G401.6 (cell line): Measurements from ENCODE around the gene ATXN2.

Source experiments
- FAIRE-seq: peaks from 2 replicates; lab custom pipeline; 2012; peaks lifted over from hg19 to GRCh38; lab: Jason Lieb, UNC

ATXN2 gene

GRCh38 chr12:111436266-111436665 is 162.8 kb downstream of the ATXN2 start:
- FAIRE-seq = no peak

- FAIRE-seq = no peak
Observed at GRCh38 chr12:111435661-111436201, 163.4 kb downstream of the ATXN2 start.

GRCh38 chr12:111434680-111435338 is 164.3 kb downstream of the ATXN2 start:
- FAIRE-seq = no peak

GRCh38 chr12:111434049-111434448 is 165.1 kb downstream of the ATXN2 start:
- no peak for FAIRE-seq

- FAIRE-seq = no peak
Observed at GRCh38 chr12:111431772-111432171, 167.3 kb downstream of the ATXN2 start.

- no peak for FAIRE-seq
Observed at GRCh38 chr12:111430433-111431353, 168.4 kb downstream of the ATXN2 start.

GRCh38 chr12:111429828-111430432 is 169.2 kb downstream of the ATXN2 start:
- FAIRE-seq = no peak

- FAIRE-seq = no peak
Observed at GRCh38 chr12:111428728-111429175, 170.4 kb downstream of the ATXN2 start.

GRCh38 chr12:111428081-111428727 is 170.9 kb downstream of the ATXN2 start:
- no peak for FAIRE-seq

GRCh38 chr12:111427417-111428074 is 171.6 kb downstream of the ATXN2 start:
- no peak for FAIRE-seq

GRCh38 chr12:111426344-111427185 is 172.6 kb downstream of the ATXN2 start:
- FAIRE-seq = no peak

GRCh38 chr12:111425655-111426054 is 173.5 kb downstream of the ATXN2 start:
- no peak for FAIRE-seq

- FAIRE-seq = no peak
Observed at GRCh38 chr12:111424793-111425251, 174.3 kb downstream of the ATXN2 start.

GRCh38 chr12:111424189-111424792 is 174.8 kb downstream of the ATXN2 start:
- no peak for FAIRE-seq

- FAIRE-seq = no peak
Observed at GRCh38 chr12:111420494-111420893, 178.6 kb downstream of the ATXN2 start.

- FAIRE-seq = no peak
Observed at GRCh38 chr12:111419784-111420183, 179.3 kb downstream of the ATXN2 start.

GRCh38 chr12:111418594-111418880 is 180.6 kb downstream of the ATXN2 start:
- no peak for FAIRE-seq

GRCh38 chr12:111417784-111418593 is 181.1 kb downstream of the ATXN2 start:
- FAIRE-seq = no peak

GRCh38 chr12:111417290-111417689 is 181.8 kb downstream of the ATXN2 start:
- no peak for FAIRE-seq
